ENCODE results near the gene B4GALNT4.
"Not testable (repeated sequence)": the region's sequence is repeated elsewhere in the genome, so short reads cannot be mapped to it uniquely, and the experiment has no call there.

B4GALNT4 gene

DNA sequence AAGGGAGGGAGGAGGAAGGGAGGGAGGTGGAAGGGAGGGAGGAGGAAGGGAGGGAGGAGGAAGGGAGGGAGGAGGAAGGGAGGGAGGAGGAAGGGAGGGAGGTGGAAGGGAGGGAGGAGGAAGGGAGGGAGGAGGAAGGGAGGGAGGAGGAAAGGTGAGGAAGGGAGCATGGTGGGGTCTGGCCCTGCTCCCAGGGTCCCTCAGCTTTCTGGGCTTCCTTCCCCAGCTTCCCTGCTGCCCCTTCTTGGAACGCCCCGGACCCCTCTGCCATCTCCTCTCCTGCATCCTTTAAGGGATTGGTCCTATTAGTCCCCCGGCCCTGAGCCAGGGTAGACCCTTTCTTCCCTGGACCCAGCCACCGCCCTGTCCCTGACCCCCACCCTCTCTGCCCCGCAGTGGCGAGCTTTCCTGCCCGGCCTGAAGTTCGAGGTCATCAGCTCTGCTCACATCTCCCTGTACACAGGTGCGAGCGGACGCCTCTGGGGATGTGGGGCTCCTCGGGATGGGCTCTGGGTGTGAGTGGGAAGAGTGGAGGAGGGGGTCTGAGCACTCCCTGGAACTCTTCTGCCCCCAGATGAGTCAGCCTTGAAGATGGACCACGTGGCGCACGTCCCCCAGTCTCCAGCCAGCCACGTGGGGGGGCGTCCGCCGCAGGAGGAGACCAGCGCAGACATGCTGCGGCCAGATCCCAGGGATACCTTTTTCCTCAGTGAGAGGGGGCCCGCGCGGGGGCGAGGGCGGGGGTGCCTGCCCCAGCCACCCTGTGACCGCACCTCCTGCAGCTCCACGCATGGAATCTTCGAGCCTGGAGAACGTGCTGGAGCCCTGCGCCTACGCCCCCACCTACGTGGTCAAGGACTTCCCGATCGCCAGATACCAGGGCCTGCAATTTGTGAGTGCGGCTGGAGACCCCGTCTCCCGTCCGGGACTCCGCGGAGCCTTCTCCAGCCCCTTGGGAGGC, 6.0 kb downstream of the B4GALNT4 start:
- DNase-seq (ENCODE audit: low read depth in 2 of 2): no peak

DNA sequence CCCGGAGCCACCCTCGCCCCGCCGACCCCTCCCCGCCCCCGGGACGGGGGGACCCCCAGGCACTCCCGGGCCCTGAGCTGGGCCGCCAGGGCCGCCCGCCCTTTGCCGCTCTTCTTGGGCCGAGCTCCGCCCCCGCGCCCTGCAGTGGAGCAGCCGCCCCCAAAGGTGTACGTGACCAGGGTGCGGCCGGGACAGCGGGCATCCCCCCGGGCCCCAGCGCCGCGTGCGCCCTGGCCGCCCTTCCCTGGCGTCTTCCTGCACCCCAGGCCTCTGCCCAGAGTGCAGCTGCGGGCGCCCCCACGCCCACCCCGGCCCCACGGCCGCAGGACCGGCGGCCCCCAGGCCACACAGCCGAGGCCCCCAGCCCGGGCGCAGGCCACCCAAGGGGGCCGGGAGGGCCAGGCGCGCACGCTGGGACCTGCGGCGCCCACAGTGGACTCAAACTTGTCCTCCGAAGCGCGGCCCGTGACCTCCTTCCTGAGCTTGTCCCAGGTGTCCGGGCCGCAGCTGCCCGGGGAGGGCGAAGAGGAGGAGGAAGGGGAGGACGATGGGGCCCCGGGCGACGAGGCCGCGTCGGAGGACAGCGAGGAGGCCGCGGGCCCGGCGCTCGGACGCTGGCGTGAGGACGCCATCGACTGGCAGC, 7.4 kb downstream of the B4GALNT4 start:
- no peak for DNase-seq (ENCODE audit: low read depth in 2 of 2)

DNA sequence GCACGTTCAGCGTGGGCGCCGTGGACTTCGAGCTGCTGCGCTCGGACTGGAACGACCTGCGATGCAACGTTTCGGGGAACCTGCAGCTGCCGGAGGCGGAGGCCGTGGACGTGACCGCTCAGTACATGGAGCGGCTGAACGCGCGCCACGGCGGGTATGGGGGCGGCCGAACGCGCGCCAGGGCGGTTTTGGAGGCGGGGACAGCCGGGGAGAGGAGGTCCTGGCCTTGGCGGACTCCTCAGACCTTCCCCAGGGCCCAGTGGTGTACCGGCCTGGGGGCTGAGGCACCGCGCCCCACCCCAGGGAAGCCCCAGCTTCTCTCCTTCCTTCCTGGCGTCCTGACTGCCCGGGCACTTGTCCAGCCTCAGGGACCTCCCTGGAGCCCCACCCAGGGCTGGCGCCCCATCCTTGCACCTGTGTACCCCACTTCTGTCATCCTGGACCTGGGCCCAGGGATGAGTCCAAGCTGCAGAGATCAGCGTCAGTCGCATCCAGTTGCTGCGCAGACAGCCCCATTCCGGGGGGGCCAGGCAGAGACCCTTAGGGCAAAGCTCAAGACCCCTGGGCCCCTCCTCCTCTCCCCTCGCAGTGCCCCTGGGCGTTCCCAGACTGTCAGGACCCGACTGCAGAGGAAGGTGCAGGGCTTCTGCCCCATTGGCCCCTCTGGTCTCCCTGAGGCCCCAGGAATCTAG, 8.0 kb downstream of the B4GALNT4 start:
- DNase-seq (ENCODE audit: low read depth in 2 of 2): no peak

DNA sequence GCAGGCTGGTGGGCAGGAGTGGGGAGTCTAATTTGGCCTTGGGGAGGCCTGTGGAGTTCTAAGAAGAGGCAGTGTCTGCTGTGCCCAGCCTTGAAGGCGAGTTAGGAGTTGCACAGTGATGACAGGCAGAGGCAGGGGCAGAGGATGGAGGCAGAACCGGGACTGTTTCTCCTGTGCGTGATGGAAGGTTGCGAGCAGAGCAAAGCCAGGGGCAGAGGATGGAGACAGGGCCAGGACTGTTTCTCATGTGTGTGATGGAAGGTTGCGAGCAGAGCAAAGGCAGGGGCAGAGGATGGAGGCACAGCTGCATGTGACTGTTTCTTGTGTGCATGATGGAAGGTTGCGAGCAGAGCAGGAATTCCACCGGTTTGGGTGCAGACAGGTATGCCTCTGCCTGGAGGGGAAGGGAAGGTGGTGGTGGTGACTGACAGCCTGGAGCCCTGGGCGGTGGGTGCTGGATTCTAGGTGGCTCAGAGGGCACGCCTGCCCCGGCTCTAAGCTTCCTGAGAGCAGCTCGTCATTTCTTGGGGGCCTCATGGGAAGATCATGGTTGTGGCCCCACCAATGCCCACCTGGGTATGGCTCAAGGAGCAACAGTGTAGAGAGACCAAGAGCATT, 8.7 kb downstream of the B4GALNT4 start:
- no peak for DNase-seq (ENCODE audit: low read depth in 2 of 2)

DNA sequence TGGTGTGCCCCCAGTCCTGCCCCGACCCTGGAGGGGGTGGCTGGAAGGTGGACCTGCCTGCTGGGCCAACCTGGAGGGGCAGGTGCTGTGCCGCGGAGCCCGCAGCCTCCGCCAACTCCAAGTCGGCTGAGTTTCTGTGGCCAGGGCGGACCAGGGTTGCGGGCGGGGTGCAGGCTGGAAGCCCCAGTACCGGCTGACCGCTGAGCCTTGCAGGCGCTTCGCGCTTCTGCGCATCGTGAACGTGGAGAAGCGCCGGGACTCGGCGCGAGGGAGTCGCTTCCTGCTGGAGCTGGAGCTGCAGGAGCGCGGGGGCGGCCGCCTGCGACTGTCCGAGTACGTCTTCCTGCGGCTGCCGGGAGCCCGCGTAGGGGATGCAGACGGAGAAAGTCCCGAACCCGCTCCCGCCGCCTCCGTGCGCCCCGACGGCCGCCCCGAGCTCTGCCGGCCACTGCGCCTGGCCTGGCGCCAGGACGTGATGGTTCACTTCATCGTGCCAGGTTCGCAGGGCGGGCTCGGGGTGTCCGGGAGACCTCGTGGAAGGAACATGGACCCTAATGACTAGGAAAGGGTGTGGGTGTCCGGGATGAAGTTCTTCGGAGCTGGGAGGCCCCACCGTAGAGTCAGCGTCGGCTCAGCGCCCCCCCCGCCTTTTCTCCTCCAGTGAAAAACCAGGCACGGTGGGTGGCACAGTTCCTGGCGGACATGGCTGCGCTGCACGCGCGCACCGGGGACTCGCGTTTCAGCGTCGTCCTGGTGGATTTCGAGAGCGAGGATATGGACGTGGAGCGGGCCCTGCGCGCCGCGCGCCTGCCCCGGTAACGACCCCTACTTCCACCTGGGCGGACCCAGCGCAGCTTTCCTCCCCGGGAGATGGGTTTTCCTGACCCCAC, 10.2 kb downstream of the B4GALNT4 start:
- DNase-seq (ENCODE audit: low read depth in 2 of 2): no peak

DNA sequence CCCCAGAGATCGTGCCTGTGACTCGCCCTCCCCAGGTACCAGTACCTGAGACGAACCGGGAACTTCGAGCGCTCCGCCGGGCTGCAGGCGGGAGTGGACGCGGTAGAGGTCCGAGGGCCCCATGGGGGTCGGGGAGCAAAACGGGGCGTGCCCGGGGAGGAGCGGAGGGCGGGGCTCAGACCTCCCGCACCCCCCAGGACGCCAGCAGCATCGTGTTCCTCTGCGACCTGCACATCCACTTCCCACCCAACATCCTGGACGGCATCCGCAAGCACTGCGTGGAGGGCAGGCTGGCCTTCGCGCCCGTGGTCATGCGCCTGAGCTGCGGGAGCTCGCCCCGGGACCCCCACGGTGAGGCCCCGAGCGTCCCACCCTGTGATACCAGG, 10.8 kb downstream of the B4GALNT4 start:
- DNase-seq (ENCODE audit: low read depth in 2 of 2): no peak

DNA sequence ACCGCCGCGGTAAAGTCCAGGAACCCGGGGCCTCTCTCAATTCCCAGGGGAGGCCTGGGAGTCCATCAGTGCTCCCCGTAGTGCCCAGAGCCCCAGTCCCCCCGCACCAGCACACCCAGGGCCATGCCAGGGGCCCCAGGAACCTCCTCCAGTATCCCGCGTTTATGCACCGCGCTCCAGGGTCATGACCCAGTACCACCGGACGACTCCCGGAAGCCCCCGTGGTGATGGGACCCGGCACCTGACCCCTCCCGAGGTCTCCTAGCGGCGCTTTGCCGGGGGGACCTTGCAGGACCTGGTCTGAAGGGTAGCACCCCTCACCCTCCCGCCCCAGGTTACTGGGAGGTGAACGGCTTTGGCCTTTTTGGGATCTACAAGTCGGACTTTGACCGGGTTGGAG, 11.2 kb downstream of the B4GALNT4 start:
- DNase-seq (ENCODE audit: low read depth in 2 of 2): no peak

DNA sequence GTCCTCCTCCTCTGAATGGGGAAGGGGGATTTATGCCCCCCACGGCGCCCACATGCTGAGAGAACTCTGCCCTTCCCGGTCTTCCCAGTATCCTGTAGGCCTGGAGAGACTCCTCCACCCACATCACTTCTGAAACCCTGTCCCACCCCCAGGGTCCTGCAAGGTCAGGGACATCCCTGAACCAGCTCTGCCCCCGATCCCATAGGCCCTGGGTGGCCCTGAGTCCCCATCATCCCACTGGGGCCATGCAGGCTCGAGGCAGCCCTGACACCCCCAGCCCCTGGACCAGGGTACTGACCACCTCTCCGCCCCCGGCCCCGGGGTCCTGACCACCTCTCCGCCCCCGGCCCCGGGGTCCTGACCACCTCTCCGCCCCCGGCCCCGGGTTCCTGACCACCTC, 11.7 kb downstream of the B4GALNT4 start:
- no peak for DNase-seq (ENCODE audit: low read depth in 2 of 2)

DNA sequence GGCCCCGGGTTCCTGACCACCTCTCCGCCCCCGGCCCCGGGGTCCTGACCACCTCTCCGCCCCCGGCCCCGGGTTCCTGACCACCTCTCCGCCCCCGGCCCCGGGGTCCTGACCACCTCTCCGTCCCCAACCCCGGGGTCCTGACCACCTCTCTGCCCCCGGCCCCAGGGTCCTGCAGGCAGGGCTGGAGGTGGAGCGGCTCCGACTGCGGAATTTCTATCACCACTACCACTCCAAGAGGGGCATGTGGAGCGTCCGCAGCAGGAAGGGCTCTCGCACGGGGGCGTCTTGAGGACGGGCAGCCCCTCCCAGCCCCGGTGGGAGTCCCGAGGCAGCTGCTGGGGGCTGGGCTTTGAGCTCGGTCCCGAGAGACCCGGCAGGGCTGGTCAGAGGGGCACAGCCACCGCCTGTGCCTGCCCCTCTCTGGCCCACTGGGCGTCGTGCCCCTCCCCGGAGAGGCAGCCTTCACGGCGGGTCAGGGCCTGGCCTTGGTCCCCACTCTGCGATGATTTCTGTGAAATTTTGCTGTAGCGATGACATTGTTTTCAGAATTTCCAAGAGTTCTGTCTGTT, 12.3 kb downstream of the B4GALNT4 start:
- no peak for DNase-seq (ENCODE audit: low read depth in 2 of 2)

DNA sequence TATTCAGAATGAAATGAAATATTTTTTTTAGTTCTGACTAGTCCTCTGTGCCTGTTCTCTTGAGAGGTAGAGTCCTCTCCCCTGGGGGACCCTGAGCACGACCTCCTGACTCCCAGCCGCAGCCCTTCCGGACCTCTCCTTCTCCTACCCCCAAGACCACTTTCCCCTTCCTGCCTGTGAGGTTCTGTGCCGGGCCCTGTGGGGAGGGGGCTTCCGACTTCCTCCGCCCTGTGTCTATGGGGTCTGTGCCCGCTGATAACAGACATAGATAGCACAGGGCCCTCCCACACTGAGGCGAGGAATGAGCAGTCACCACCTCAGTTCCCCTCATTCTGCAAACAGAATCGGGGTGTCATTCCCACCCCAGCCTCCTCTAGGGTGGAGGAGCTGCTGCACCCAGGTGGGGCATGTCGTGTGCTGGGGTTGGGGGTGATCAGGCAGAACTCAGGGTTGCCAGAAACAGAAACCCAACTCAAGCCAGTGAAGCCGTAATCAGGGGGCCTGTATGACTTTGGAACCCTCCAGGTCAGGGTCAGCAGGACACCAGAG, 12.9 kb downstream of the B4GALNT4 start:
- no peak for DNase-seq (ENCODE audit: low read depth in 2 of 2)

DNA sequence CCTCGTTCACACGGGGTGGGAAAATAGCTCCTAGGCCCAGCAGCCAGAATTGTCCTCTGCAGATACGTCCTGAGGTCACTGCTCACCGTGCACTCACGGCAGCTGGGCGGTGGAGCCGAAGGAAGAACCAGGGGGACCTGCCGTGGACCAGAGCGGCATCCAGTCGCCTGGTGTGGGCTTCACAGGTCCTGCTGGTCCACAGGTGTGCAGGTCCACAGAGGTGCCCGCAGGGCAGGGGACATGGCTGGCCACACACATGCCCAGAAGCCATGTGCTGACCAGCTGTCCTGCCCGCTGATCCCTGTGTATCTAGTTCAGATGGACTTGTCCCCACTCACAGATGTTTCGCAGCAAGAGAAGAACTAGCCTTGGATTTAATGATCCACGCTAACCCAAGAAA, 14.1 kb downstream of the B4GALNT4 start:
- no peak for DNase-seq (ENCODE audit: low read depth in 2 of 2)

DNA sequence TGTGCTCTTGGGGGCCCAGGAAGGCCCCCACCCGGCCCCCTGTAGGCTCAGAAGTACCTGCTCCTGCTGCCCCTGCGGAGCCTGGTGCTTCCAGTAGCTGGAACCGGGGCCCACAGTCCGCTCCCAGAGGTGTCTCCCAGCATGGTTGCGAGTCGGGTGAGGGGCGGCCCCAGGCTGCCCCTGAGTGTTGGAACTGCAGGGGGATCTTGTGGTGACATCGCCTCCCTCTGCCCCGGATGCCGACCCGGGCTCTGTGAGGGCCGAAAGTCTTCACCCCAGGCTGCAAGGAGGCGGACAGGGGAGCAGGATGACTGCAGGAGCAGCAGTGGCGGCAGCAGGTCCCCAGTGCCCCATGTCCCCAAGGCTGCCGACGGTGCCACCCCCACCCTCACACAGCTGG, 15.2 kb downstream of the B4GALNT4 start:
- DNase-seq (ENCODE audit: low read depth in 2 of 2): no peak

DNA sequence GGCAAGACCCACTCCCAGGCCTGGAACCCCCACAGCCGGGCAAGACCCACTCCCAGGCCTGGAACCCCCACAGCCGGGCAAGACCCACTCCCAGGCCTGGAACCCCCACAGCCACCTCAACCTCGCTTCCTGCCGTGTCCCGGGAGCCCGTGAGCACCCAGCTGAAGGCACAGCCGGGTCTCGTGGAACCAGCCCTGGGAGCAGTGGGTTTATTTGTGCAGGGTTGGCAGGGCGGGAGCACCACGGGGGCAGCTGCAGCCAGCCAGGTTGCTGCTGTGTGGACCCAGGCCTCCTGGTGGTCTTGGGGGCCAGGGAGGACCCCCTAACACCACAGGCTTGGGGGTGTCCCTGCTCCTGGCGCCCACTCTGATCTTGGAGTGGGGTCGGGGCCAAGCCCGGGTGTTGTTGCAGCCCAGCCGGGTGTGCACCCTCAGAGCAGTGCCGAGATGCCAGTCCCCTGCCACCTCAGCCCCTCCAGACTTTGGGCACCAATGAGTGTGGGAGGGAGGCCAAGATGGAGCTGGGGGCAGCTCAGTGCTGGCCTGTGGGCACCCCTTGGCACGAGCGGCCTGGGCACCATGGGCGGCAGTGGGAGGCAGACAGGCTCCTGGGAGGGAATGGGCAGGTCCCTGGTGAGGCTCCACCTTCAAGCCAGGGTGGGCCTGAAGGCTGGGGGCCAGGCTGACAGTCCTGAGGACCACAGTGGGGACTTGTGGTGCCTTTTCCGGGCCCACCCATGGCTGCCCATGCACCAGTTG, 16.5 kb downstream of the B4GALNT4 start:
- no peak for DNase-seq (ENCODE audit: low read depth in 2 of 2)

DNA sequence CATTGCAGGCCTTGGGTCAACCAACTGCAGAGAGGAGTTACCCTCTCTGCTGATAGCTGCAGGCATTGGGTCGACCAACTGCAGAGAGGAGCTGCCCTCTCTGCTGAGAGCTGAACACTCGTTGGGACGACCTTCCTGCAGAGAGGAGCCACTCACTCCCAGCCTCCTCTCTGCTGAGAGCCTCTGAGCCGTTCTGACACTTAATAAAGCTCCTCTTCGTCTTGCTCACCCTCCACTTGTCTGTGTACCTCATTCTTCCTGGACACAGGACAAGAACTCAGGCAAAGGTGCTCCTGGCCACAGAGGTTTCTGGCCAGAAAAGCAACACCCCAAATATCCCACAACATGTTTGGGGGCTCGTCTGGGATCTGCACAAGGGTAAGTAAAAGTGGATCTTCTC, 17.2 kb downstream of the B4GALNT4 start:
- no peak for DNase-seq (ENCODE audit: low read depth in 2 of 2)

DNA sequence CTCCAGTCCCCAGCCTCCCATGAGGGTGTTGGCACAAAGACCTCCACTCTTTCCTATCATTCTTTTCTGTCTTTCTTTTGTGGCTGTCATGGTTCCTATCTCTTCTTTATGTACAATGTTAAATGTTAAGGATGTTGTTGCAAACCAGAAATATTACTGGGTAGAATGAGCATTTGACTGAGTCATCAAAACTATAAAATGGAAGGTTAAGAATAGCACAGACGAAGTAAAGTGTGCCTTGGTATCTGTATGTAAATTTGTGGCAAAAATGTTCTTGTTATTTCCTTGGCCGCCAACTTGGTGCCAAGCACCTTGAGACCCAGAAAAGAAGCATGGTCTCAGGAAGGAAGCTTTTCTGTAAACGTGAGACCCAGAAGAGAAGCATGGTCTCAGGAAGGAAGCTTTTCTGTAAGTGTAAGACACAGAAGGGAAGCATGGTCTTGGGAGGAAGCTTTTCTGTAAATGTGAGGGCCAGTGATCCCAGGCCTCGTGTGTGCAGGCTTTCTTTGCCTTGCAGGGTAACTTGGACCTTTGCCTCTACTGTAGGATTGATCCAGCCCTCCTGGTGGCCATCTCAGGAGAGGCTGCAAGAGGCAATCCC, 18.0 kb downstream of the B4GALNT4 start:
- no peak for DNase-seq (ENCODE audit: low read depth in 2 of 2)

DNA sequence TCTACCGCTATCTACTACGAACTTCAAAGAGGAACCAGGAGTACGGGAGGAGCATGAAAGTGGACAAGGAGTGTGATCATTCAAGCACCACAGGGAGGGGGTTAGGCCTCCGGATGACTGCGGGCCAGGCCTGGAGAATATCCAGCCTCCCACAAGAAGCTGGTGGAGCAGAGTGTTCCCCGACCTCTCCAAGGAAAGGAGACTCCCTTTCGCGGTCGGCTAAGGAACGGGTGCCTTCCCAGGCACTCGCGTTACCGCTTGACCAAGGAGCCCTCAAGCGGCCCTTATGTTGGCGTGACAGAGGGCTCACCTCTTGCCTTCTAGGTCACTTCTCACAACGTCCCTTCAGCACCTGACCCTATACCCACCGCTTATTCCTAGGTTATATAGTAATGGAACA, 20.1 kb downstream of the B4GALNT4 start:
- DNase-seq (ENCODE audit: low read depth in 2 of 2): not testable (repeated sequence)

DNA sequence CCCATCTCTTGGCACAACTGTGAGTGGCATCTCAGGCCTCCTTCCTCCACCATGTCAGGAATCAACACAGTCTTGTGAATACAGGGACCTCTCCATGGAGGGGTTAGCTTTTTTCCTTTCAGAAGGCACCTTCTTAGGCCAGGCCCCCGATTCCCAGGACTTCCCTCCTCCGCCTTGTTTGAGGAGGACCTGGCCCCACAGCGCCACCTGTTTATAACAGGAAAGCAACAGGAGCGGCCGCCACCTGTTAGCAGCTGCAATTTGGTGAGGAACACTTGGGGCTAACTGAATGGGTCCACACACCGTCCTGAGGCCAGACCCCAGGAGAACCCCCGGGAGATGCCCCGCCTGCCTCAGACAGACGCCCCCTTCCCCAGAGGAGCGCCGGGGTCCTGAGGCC, 20.9 kb downstream of the B4GALNT4 start:
- DNase-seq (ENCODE audit: low read depth in 2 of 2): no peak

DNA sequence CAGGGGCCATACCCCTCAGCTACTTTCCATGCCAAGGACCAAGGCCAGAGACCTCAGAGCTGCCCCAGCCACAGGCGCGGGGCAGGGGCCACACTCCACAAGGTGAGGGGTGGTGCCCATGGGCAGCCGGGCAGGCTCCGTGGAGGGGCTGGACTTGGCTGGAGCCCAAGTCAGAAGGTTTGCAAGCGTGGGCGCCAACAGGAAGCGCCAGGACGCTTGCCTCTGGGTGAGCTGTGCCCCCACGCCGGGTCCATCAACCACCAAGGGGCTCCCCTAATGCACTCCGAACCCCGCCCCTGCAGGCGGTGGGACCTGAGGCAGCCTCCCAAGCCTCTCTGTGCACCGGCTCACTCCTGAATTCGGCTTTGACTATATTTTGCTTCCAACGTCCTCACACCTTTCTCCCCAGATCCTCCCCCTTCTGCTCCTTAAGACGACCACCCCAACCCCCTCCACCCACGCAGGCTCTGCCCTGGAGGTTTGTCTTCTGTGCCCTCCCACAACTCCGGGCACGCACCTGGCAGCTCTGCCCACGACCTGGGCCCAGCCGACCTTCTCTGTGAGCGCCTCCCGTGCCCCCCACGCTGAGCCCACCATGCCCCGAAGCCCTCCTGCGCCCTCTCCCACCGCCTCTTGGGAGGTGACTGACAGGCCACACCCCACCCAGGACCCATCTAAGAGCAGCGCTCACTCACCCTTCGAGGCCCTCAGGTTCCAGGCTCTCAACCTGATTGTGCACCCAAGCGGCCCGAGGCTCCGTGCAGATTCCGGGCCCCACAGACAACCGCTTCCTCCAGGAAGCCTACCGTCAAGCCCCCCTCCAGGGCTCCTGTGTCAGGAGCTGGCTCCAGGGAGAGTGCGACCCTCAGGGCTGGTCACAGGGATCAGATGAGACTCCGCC, 22.1 kb downstream of the B4GALNT4 start:
- no peak for DNase-seq (ENCODE audit: low read depth in 2 of 2)

Measured in stimulated activated CD4-positive, alpha-beta T cell treated with anti-CD3 and anti-CD28 coated beads, Interleukin-1b, Interleukin-23, amount 100 ng/mL, for 1 hour (primary cell).